ENCODE measurements around the gene HOXD1.
A peak's percentile ranks its signal among the peaks of the same experiment; 100 is the strongest.

HOXD1 gene

DNA sequence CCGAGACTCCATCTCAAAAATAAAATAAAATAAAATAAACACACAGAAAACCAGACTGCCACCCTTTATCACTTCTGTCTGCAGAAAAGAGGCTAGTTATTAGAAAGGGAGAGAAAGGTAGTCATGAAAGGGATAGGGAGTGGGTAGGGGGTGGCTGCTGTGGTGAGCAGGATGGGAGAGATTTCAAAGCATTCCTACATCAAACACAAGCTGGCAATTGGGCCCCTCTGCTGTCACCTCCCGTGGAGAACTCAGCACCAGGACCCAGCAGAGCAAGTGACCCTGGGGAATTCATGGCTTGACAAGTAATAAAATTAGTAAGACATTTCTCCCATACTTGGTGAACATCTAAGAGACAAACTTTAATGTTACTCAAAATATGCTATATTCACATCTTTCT is 3.7 kb upstream of the HOXD1 start:
- DNase-seq (ENCODE audit: low read depth): no peak

DNA sequence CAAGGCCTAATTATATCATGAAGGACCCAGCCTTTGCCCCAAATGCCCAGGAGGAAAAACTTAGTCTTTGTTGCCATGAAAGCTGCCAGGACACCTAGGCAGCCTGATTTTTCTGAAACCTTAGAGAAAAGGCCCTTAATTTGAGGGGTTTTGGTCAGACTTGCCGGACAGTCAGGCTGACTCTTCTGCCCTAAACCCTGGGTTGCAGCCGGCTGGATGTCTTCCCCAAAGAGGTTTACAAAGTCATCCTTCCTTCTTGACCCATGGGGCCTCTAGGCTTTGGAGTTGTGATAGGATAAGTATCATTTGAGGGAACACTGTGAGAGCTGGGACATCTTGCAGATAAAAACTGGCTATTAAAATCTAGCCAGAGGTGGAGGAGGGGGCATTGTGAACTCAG is 2.4 kb upstream of the HOXD1 start:
- DNase-seq (ENCODE audit: low read depth): no peak

DNA sequence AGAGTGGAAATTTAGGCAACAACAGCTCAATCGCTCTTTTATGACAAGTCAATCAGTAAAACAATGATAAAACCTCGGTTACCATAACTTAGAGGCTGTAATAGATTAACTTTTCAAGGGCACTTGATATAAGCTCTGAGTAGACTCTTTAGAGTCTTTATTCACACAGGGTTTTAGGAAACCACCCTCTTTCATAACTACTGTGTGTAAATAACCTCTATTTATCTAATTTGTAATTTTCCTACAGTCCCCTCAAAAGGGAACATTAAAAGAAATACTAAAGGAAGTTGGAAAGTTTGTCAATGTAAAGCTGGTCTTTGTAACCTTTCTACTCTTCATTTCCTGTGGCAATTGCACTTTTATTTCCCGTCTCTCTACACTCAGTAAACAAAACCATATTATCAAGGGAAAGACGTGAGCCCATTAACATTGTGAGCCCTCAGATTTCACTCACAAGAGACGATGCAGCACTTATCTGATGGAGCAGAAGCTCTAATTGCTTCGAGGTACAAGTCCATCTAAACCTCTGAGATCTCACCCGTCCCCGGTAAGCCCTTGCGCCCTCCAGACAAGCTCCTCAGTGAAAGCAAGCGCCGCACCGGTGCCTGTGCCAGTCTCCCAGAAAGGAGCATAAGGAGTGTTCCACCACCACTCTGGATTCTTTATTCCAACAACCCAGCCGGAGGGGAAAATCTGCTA is 1.1 kb upstream of the HOXD1 start:
- peak; percentile 7 for DNase-seq (ENCODE audit: low read depth)

DNA sequence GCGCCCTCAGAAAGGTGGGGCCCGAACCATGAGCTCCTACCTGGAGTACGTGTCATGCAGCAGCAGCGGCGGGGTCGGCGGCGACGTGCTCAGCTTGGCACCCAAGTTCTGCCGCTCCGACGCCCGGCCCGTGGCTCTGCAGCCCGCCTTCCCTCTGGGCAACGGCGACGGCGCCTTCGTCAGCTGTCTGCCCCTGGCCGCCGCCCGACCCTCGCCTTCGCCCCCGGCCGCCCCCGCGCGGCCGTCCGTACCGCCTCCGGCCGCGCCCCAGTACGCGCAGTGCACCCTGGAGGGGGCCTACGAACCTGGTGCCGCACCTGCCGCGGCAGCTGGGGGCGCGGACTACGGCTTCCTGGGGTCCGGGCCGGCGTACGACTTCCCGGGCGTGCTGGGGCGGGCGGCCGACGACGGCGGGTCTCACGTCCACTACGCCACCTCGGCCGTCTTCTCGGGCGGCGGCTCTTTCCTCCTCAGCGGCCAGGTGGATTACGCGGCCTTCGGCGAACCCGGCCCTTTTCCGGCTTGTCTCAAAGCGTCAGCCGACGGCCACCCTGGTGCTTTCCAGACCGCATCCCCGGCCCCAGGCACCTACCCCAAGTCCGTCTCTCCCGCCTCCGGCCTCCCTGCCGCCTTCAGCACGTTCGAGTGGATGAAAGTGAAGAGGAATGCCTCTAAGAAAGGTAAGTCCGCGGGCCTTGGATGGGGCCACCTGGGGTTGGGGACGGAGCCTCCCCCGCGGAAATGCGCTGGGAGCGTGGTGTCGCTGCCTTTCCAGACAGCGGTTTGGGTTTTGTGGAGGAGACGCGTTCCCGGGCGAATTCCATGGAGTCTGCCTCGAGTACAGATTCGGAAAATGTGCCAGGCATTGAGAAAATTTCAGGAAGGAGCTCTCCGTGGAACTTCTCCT is 559 bp downstream of the HOXD1 start:
- DNase-seq (ENCODE audit: low read depth): no peak

DNA sequence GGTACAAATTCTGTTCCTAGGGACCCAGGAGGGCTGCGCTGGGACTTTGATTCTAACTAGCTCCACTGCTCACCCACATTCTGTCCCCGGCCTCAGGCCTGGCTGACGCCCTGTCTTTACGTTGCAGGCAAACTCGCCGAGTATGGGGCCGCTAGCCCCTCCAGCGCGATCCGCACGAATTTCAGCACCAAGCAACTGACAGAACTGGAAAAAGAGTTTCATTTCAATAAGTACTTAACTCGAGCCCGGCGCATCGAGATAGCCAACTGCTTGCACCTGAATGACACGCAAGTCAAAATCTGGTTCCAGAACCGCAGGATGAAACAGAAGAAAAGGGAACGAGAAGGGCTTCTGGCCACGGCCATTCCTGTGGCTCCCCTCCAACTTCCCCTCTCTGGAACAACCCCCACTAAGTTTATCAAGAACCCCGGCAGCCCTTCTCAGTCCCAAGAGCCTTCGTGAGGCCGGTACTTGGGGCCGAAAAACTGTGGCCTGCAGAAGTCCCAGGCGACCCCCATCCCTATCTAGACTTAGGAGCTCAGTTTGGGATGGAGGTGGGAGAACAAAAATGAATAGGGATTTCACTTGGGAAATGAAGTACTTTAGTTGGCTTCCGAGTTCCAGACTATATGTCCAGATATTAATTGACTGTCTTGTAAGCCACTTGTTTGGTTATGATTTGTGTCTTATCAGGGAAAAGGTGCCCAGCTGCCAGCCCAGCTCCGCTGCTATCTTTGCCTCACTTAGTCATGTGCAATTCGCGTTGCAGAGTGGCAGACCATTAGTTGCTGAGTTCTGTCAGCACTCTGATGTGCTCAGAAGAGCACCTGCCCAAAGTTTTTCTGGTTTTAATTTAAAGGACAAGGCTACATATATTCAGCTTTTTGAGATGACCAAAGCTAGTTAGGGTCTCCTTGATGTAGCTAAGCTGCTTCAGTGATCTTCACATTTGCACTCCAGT is 1.5 kb downstream of the HOXD1 start:
- DNase-seq (ENCODE audit: low read depth): no peak

DNA sequence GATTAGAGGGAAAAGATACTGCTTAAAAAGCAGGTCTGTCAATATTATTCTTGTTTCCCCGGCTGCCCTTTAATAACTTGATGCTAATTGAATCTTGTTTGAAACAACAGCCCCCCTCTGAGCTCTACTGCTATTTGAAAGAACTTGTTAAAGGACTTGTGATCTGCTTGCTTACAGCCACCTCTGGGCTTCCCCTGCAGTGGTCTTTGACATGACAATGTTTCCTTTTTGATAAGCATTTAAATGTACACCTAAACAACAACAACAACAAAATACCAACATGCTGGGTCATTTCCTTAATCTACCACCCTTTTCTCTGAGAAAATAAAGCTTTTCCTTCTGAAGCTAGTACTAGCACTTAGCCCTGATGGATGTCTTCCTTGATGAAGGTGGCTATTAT is 3.9 kb downstream of the HOXD1 start:
- DNase-seq (ENCODE audit: low read depth): no peak

DNA sequence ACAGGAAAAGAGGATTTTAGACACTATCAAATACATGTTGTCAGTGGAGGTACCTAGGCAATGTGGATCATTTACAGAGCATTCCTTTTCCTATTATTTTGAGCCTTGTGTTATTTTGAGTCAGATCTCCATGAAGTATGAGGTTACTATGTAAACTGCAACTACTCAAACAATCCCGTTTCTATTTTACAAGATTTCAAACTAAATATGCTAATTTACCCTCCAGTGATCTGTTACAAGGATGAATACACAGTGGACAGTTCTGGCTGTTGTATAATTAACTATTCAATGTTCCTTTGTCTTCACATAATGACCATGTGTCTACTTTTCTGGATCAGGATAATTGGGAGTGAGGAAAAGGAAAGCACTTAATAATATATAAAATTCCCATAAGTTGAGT is 4.6 kb downstream of the HOXD1 start:
- DNase-seq (ENCODE audit: low read depth): no peak

DNA sequence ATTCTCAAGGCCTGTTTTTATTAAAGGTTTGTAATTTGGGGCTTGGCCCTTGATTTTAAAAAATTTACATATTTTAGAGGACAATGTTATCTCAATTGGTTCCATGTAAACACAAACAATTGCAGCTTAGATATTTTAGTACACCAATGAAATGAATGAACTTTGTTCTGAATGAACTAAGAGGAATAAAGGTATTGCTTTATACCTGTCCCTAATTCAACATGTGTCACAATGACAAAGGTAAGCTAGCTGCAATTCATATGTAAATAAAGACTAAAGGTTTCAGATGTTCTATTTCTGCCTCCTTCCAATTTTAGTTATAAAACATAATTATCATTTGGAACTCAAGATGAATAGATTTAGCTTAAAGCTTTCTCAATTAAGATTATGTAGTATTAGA is 11.4 kb downstream of the HOXD1 start:
- DNase-seq (ENCODE audit: low read depth): no peak

DNA sequence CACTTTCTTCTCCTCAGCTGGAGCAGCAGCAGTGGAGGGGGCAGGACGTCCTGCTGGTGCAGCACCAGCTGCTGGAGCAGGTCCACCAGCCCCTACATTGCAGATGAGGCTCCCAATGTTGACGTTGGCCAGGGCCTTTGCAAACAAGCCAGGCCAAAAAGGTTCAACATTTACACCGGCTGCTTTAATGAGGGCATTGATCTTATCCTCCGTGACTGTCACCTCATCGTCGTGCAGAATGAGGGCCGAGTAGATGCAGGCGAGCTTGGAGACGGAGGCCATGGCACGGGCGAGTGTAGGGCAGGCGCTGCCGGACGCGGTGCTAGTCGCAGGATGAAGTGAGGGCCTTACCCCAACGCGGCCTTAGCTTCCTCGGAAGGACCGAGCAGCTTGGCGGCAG is 12.5 kb downstream of the HOXD1 start:
- no peak for DNase-seq (ENCODE audit: low read depth)

DNA sequence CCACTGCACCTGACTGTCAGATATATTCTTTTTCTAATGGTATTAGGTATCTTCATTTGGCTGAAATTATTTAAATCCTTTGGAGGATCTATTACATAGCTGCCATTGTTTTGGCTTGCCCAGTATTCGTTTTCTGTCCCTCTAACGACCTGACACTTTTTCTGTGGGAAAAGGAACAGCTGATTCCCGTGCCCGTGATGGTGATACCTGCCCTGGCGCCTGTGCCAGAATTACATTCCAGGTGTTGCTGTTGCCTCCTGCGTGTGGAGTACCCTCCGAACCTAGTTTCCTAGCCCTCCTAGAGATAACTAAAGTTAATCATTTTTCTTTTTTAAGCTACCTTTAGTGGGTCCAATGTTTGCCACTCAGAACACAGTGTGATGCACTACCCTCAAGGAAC is 14.0 kb downstream of the HOXD1 start:
- DNase-seq (ENCODE audit: low read depth): no peak

DNA sequence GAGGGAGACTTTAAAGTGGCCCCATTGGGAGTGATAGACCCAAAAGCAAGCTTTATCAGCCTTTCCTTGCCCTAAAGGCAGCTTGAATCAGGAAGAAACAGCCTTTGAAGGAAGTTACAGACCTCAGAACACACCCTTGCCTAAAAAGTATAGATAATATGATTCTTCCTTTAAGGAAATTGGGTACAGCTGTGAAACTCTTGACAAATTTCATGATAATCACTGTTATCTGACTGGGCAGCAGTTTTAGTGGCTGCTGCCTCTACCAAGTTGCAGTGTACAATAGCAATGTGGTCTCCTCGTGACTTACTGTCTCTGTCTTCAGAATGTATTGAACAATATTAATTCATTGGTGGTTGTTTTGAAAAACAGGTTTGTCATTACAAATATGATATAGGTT is 16.7 kb downstream of the HOXD1 start:
- DNase-seq (ENCODE audit: low read depth): no peak

DNA sequence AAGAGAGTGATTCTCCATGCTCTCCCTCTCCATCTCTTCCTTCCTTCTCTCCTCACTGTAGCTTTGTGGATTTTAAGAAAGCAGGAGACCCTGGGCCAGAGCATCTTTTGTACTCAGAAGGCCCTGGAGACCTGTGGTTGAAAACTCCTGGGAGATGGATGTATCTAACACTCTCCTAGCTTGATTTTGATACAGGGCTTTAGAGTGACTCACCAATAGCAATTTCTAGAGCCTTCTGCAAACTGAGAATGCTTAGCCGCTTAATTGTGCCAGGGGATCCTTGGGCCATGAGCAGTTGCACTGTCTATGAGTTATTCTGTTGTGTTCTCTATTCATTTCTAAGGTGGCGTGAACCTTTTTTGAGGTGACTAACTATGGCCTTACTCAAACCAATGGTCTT is 17.7 kb downstream of the HOXD1 start:
- DNase-seq (ENCODE audit: low read depth): no peak

DNA sequence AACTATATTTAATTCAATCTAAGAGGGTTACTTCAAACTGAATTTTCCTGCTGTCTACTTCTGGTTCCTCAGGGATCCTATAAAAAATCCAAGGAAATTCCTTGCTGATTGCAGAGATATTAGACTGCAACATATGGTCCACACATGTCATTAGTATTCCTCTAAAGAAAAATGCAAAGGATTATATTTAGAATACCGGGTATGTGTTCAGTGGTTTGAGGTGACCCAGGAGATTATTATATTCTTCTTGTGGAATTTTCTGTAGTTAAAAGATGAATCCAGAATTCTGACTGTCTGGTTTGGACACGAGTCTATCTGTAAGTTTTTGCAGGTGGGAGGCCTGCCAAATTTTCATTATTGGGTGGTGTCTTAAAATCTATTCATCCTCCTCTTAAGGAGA is 18.2 kb downstream of the HOXD1 start:
- DNase-seq (ENCODE audit: low read depth): peak; percentile 10

DNA sequence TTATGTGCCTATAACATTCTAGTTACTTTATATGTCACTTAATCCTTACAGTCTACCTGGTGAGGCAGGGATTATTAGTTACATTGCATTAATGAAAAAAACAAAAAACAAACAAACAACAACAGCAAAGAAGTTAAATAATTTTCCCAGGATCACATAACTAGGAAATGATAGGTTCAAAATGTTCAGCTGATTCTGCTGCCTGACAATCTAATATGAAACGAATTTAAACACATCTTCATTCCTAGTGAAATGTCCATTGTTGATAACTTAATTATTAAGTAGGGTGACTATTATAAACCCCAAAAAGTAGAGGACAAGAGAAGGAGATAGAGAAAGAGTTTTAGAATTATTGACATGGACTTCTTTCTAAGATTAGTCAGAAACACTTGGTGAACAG is 22.6 kb downstream of the HOXD1 start:
- DNase-seq (ENCODE audit: low read depth): no peak

DNA sequence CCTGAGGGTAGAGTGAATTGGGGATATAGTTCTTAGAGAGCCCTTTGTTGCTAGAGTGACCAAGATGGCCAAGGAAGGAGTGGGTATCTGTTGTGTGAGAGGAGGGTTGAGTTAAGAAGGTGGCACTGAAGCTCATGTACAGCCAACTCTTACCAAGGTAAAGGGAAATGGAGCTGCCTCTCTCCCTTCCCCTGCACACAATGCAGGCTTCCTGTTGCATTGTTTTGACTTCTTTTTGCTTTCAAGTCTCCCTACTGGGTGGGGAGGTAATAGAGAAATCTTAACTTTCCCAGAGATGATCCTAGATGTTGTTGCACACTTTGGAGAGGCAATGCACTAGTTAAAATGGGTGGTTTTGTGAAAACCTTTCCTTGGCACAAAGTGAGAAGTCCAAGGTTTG is 23.8 kb downstream of the HOXD1 start:
- DNase-seq (ENCODE audit: low read depth): no peak

DNA sequence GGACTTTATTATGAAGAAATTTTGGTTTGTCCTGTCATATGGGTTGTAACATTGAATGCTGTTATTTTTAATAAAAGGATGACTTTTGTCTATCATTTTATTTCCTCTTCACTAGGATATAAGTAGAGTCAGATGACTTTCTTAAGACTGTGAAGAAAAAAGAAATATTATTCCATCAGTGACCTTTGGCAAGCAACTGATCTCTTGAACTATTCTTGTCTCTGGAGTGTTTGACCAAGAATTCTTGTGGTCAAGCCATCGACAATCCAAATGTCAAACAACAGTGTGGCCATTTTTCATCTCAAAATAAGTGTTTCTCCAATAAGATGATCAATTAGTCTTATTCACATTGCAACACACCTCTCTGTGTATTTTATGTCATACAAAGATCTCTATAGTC is 24.9 kb downstream of the HOXD1 start:
- DNase-seq (ENCODE audit: low read depth): no peak

DNA sequence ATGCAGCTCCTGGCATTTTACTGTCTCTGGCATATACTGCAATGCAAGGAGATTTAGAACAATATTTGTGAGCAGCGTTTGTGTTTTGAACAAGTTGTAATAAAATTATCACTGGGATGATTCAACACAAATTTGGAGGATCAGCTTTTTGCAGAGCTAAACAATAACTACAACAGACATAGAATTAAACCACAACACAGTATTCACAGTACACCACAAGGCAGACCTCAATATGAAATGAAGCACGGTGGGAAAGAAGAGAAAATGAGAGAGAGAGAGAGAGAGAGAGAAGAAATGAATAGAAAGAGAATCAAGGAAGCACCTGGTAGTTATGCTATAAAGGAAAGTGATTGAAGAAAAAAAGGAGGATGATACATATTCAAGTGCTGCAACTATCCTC is 39.4 kb downstream of the HOXD1 start:
- no peak for DNase-seq (ENCODE audit: low read depth)

DNA sequence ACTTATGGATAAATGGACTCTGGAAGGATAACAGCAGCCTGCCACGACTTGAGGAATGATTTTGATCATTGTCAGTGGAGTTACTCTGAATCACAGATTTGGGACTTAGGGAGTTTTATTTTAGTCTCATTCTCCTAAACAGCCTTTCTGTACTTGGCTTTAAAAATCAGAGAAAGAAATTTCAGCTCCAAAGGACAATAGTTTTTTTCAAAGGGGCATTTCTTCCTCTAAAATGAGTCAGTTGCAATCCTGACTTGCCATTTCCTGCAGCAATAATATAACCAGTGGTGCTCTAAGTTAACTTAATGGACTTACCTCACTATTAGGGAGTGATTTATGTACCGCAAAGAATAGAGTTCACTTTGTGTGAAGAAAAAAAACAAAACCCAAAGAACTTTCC is 45.7 kb downstream of the HOXD1 start:
- no peak for DNase-seq (ENCODE audit: low read depth)

DNA sequence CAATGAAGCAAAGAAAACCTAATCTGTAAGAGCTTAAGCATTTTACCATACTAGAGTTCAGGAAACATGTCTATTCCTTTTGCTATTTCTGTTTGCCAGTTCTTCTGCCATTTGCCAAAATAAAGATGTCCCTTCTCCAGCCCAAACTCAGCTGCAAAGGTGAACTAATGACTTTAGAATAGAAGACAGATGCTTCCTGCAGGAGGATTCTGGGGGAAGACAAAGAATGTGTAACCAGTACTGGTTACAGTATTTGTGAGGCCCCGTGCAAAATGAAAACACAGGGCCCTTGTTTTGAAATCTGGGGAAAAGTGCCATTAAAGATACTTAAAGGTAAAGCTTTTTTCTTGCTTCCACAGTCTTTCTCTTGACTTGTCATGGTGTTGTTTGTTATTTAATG is 46.5 kb downstream of the HOXD1 start:
- no peak for DNase-seq (ENCODE audit: low read depth)

DNA sequence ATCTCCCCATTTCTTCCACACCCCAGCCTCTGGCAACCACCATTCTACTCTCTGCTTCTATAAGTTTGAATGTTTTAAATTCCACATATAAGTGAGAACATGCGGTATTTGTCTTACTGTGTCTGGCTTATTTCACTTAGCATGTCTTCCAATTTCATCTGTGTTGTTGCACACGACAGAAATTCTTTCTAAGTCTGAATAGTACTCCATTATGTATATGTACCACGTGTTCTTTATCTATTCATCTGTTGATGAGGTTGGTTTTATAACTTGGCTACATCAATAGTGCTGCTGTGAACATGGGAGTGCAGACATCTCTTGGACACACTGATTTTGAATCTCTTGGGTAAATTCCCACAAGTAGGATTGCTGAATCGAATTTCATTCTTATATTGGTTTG is 49.0 kb downstream of the HOXD1 start:
- DNase-seq (ENCODE audit: low read depth): no peak

DNA sequence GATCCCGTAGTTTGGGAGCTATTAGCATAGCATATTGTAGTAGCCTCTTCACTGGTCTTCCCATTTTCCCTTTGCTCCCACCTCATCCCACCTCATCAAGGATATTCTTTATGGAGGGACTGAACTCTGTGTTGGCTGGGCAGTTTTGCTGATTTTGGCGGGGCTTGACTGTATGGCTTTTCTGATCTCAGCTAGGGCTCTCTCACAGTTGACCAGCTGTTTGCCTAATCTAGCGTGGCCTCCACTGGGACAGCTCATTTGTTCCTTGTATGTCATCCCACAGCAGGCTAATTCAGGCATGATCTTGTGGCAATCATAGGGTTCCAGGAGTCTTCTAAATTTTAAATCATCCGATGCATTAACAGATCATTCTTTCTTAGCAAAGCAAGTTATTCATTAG is 50.6 kb downstream of the HOXD1 start:
- DNase-seq (ENCODE audit: low read depth): no peak

DNA sequence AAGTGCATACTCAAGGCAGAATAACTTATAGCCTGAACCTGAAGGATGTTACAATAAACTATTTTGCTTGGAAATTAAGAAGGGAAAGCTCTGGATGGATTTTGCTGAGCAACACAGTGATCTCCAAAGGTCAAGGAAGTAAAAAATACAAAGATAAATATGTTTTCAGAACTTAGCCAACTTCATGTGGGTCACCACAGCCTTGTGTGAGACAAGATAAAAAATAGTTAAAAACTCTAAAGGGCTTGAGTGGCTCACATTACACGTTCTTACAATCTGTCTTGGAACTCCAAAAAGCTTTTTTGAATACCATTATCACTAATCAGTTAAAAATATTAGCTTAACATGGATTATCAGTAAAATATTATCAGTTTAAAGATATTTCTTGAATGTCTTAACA is 51.8 kb downstream of the HOXD1 start:
- DNase-seq (ENCODE audit: low read depth): no peak
